PFSK-1 (cell line): Measurements from ENCODE around the gene ATP13A4.

ENCODE experiments used
- POLR2AphosphoS5 ChIP-seq: IDR thresholded peaks from 2 replicates; pipeline ENCODE4 v1.6.1; 2012; ENCODE audit warnings: low read depth, mild to moderate bottlenecking, control low read depth, low read length, moderate library complexity
- SIN3A ChIP-seq: IDR thresholded peaks from 2 replicates; pipeline ENCODE4 v1.6.1; 2012; ENCODE audit warnings: mild to moderate bottlenecking, low read length, moderate library complexity, borderline replicate concordance; ENCODE audit not compliant: insufficient read depth
- TAF1 ChIP-seq: IDR thresholded peaks from 2 replicates; pipeline ENCODE4 v1.6.1; 2012; ENCODE audit warnings: low read length, control low read depth, borderline replicate concordance; ENCODE audit not compliant: insufficient read depth
- TF ChIP-seq, protein P1 (sequence below), 2 experiments: IDR thresholded peaks; 2 replicates each; pipeline versions ENCODE4 v1.6.1 to v1.8.0; 2011 to 2012; ENCODE audit warnings: low read depth in 2 of 2, low read length in 2 of 2, control low read depth in 1 of 2, inconsistent platforms in 1 of 2, mild to moderate bottlenecking in 1 of 2, moderate library complexity in 1 of 2; ENCODE audit not compliant: insufficient read depth in 1 of 2

- no peak for TF ChIP-seq TAF1
- no peak for TF ChIP-seq SIN3A
- no peak for TF ChIP-seq POLR2AphosphoS5
- TF ChIP-seq, protein P1, sequence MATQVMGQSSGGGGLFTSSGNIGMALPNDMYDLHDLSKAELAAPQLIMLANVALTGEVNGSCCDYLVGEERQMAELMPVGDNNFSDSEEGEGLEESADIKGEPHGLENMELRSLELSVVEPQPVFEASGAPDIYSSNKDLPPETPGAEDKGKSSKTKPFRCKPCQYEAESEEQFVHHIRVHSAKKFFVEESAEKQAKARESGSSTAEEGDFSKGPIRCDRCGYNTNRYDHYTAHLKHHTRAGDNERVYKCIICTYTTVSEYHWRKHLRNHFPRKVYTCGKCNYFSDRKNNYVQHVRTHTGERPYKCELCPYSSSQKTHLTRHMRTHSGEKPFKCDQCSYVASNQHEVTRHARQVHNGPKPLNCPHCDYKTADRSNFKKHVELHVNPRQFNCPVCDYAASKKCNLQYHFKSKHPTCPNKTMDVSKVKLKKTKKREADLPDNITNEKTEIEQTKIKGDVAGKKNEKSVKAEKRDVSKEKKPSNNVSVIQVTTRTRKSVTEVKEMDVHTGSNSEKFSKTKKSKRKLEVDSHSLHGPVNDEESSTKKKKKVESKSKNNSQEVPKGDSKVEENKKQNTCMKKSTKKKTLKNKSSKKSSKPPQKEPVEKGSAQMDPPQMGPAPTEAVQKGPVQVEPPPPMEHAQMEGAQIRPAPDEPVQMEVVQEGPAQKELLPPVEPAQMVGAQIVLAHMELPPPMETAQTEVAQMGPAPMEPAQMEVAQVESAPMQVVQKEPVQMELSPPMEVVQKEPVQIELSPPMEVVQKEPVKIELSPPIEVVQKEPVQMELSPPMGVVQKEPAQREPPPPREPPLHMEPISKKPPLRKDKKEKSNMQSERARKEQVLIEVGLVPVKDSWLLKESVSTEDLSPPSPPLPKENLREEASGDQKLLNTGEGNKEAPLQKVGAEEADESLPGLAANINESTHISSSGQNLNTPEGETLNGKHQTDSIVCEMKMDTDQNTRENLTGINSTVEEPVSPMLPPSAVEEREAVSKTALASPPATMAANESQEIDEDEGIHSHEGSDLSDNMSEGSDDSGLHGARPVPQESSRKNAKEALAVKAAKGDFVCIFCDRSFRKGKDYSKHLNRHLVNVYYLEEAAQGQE (IDR thresholded peaks at IDR 0.05; ENCODE audit: insufficient read depth in 1 of 2, low read depth in 2 of 2, low read length in 2 of 2) = no peak
Observed at GRCh38 chr3:193552923-193553322, 1.8 kb downstream of the ATP13A4 start.
